ENCODE measurements around the gene CARS1.

CARS1 gene

DNA sequence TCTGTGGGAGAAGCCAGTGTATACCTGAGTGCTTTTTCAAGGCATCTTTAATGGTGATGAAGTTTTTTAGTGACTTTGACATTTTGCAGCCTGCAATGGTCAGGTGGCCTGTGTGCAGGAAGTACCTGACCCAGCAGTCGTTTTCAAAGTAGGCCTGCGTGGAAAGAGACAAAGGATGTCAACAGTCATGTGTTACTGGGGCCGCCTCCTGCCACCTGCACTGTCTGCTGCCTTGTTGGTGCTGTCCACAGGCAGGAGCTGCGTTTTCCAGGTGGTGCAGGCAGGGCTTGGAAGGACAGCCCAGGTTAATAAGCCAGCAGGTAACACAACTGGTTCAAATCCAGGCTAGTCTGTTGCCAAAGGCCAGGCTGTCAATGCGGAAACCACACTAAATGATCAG lies 38.6 kb downstream of the CARS1 start:
- TF ChIP-seq, protein P1, sequence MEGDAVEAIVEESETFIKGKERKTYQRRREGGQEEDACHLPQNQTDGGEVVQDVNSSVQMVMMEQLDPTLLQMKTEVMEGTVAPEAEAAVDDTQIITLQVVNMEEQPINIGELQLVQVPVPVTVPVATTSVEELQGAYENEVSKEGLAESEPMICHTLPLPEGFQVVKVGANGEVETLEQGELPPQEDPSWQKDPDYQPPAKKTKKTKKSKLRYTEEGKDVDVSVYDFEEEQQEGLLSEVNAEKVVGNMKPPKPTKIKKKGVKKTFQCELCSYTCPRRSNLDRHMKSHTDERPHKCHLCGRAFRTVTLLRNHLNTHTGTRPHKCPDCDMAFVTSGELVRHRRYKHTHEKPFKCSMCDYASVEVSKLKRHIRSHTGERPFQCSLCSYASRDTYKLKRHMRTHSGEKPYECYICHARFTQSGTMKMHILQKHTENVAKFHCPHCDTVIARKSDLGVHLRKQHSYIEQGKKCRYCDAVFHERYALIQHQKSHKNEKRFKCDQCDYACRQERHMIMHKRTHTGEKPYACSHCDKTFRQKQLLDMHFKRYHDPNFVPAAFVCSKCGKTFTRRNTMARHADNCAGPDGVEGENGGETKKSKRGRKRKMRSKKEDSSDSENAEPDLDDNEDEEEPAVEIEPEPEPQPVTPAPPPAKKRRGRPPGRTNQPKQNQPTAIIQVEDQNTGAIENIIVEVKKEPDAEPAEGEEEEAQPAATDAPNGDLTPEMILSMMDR (conservative IDR thresholded peaks at IDR 0.05; ENCODE audit: low read length), result no peak
- H3K4me3 ChIP-seq (ENCODE audit: low read length), result no peak overlapping the region
- no peak for DNase-seq (ENCODE audit: low read depth)

DNA sequence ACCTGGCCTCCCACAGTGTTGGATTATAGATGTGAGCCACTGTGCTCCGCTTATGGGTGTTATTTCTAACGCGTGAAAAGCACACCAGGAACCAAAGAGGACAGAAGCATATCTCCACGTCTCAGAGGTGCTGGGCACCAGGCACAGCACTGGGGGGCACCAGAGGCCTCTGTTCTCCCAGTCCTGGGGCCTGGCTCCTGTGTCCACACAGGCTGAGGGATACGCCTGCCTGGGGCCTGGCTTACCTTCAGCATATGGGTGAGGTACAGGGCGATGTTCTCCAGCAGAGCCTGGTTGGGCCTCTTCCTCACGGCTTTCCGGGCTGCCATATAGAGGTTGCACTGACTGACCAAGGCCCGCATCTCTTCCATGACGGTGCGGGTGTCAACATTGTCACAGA lies 40.4 kb downstream of the CARS1 start:
- no peak for DNase-seq (ENCODE audit: low read depth)
- TF ChIP-seq, protein P1 (conservative IDR thresholded peaks at IDR 0.05; ENCODE audit: low read length), result no peak
- no peak overlapping the region for H3K4me3 ChIP-seq (ENCODE audit: low read length)

DNA sequence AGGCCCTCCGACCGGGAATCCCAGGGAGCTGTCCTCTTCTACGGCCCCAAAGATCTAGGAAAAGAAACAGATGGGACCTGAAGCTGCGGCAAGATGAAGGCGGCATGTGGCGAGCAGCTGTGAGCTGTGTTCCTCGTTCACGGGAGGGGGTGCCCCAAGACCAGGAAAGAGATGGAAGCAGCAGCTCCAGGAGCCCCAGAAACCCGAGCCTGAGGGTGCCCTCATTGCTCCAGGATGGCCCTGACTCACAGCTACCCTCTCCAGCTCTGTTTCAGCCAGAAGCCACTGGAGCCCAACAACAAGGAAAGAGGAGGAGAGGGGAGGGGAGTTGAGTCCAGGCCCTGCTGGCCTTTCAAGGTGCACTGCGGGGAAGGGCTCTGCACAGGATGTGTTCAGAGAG lies 41.4 kb downstream of the CARS1 start:
- TF ChIP-seq, protein P1 (conservative IDR thresholded peaks at IDR 0.05; ENCODE audit: low read length), result no peak
- no peak overlapping the region for H3K4me3 ChIP-seq (ENCODE audit: low read length)
- DNase-seq (ENCODE audit: low read depth), result no peak

DNA sequence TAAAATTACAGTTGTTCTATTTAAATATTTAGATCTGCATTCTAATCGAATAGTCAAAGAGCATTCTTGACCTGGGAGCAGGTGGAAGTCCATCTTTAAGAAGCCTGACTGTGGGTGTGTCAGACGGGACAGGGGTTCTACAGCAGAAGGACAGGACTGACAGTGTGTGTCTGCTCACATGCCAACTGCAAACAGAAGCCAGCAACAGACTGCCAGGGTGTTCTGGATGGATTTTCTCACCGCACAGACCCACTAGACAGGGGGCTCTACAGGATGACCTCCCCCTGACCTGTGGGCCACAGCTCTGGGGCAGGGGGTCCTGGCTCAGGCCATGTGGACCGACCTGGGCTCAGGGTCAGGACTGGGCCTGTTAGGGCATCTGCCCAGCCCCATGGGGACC lies 42.3 kb downstream of the CARS1 start:
- no peak for DNase-seq (ENCODE audit: low read depth)
- TF ChIP-seq, protein P1 (conservative IDR thresholded peaks at IDR 0.05; ENCODE audit: low read length), result no peak
- no peak overlapping the region for H3K4me3 ChIP-seq (ENCODE audit: low read length)

DNA sequence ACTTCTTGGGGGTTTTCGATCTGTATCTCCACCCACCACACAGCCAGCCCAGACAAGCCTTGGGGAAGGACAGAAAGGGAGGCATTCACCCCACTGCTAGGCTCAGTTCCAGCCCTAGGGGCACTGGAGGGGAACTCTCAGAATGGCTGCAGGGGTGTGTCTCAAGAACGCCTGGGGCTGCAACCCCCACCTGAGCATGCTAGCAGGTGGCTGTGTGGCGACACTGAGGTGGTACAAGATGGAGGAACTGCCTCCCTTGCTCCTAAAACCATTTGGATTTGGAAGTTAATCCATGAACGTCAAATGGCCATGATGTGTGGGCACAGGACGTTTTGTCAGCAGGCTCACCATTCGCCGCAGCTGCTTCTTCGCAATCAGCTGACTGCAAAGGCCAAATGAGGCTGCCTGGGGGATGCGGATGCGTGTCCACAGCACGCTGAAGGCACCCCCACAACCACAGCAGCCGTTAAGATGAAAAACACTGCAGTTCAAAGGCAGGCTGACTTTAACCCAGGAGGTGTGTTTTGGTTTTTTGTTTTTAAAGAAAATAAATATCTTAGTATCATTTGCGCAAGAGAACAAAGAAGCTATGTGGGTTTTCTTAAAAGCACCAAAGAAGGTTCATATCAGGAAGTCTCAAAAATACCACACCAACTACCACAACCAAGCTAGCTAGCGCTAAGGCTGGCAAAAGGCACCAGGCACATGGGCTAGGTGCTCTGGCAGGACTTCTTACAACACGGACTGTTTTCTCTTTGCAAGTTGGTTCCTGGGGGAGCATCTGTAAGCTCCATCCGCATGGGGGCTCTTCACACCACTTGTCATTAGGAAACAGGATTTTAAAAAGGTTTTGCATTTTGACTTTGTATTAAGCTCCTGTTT lies 42.9 kb downstream of the CARS1 start:
- no peak for DNase-seq (ENCODE audit: low read depth)
- TF ChIP-seq, protein P1 (conservative IDR thresholded peaks at IDR 0.05; ENCODE audit: low read length), result no peak
- no peak overlapping the region for H3K4me3 ChIP-seq (ENCODE audit: low read length)

DNA sequence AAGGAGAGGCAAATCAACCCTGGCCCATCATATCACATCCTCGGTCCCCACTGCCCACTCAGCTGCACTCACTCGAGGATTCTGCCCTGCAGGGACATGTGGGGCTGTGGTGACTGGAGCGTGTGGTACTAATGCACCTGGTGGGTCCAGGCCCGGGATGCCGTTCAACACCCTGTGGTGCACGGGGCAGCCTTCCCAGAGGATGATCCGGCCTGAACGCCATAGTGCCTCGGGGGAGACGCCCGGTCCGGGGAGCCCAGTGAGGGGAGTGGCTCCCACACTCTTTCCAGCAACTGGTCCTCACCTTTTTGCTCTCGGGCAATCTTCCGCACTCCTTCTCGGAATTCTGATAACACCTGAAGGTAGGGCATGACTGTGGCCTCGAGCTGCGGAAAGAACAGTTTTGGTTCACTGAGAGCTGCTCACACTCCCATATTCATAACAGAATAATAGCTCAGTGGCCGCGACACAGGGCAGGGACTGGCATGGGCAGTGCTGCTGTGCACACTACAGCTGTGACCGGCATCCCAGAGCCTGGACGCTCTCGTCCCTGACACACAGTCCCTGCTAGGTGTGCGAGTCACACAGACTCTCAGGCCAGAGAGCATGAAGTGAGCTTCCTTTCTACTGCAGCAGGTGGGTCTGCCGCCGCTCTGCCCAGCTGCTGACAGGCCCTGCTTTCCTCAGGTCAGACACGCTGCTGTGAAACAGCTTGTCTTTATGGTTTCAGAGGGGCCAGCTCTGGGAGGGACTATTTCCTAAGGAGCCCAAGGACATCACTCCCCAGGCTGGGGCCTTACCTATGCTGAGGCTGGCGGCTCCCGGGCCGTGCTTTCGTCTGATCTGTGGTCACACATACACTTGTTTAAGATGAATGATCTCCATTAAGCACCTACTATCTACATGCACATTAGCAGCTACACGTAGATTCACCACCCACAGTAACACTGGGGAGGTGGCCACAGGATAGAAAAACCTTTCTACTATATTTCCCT lies 45.0 kb downstream of the CARS1 start:
- DNase-seq (ENCODE audit: low read depth), result no peak
- TF ChIP-seq, protein P1 (conservative IDR thresholded peaks at IDR 0.05; ENCODE audit: low read length), result no peak
- no peak overlapping the region for H3K4me3 ChIP-seq (ENCODE audit: low read length)

Measured in AG10803 (cell line).